ENCODE data around the gene PPM1D.

DNA sequence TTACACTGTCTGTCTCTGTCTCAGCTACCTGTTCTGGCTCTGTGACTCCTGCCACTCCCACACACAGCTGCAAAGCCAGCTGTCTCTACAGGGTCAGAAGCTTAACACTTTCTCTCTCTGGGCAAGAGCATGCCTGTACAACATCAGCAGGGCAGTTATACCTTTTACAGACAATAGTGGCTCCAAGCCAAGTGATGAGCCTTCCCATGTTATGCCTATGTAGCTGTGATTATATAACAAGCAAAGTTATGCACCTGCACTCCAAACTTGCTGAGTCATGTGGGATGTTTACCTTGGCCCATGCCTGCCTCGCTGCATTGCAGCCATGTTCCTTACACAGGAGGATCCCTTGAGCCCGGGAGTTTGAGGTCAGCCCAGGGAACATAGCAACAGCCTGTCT lies 42.2 kb upstream of the PPM1D start:
- no peak for TF ChIP-seq FOXP2 (optimal IDR thresholded peaks at IDR 0.05; ENCODE audit: control extremely low read depth, extremely low read length, insufficient read depth)
- no peak for TF ChIP-seq POLR2AphosphoS5 (IDR thresholded peaks at IDR 0.05; ENCODE audit: borderline replicate concordance, low read depth, low read length)
